ENCODE data around the gene ZNF438.
A peak's percentile ranks its signal among the peaks of the same experiment; 100 is the strongest.
"Not testable (repeated sequence)": the region's sequence is repeated elsewhere in the genome, so short reads cannot be mapped to it uniquely, and the experiment has no call there.

Gene ZNF438

GRCh38 chr10:31062856-31063255, 31.2 kb upstream of the ZNF438 start:
- FAIRE-seq (no peak), DNase-seq (ENCODE audit: insufficient read length, low spot score) (no peak)
- no peak for TF ChIP-seq POLR2A (IDR thresholded peaks at IDR 0.05; ENCODE audit: low read depth, low read length)

DNA sequence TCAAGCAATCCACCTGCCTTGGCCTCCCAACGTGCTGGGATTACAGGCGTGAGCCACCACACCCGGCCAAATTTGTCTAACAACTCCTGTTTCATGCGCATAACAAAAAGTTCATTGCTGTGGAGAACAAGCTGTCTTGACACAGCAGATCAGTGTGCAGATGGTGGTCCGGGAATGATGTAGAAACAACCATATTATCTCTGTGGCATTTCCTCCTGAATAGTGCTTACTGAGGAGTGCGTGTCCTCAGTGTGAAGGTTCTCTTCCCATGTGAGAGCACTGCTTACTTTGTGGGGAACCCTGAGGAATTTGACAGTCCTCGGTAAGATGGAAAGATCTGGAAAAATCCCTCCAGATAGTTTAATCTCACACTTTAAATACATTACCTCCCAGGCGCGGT, 30.3 kb upstream of the ZNF438 start:
- TF ChIP-seq POLR2A (IDR thresholded peaks at IDR 0.05; ENCODE audit: low read depth, low read length) = no peak
- DNase-seq (ENCODE audit: insufficient read length, low spot score) = no peak
- no peak for FAIRE-seq

- DNase-seq (ENCODE audit: insufficient read length, low spot score) (no peak), FAIRE-seq (no peak)
- no peak for TF ChIP-seq POLR2A (IDR thresholded peaks at IDR 0.05; ENCODE audit: low read depth, low read length)
Measured at GRCh38 chr10:31058795-31059703, 27.4 kb upstream of the ZNF438 start.

- not testable (repeated sequence) for DNase-seq (ENCODE audit: insufficient read length, low spot score); FAIRE-seq
Measured at GRCh38 chr10:31056678-31057077, 25.0 kb upstream of the ZNF438 start.

GRCh38 chr10:31055573-31056251, 24.0 kb upstream of the ZNF438 start:
- TF ChIP-seq POLR2A (IDR thresholded peaks at IDR 0.05; ENCODE audit: low read depth, low read length) = no peak
- FAIRE-seq (no peak), DNase-seq (ENCODE audit: insufficient read length, low spot score) (no peak)

- FAIRE-seq = peak; percentile 61
- no peak for TF ChIP-seq POLR2A (IDR thresholded peaks at IDR 0.05; ENCODE audit: low read depth, low read length)
- no peak for DNase-seq (ENCODE audit: insufficient read length, low spot score)
Measured at GRCh38 chr10:31051703-31052102, 20.0 kb upstream of the ZNF438 start.

DNA sequence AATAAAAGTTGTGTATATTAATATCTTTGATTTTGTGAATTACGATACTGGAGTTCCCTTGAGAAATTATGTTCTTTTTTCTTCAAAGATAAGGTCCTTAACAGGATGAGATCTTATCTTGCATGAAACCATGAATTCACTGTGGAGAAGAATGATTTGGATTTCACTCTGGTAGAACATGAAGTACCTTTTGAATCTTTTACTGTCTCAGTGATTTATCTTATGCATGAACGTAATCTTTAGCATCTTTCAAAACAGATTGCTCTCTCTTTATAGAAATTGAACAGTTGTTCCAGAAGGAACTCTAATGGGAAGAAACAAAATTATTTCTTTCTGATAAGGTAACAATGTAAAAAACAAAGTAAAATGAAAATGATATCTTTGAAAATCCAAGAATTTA, 11.0 kb upstream of the ZNF438 start:
- DNase-seq (ENCODE audit: insufficient read length, low spot score) (no peak), FAIRE-seq (no peak)
- TF ChIP-seq POLR2A (IDR thresholded peaks at IDR 0.05; ENCODE audit: low read depth, low read length) = no peak

DNA sequence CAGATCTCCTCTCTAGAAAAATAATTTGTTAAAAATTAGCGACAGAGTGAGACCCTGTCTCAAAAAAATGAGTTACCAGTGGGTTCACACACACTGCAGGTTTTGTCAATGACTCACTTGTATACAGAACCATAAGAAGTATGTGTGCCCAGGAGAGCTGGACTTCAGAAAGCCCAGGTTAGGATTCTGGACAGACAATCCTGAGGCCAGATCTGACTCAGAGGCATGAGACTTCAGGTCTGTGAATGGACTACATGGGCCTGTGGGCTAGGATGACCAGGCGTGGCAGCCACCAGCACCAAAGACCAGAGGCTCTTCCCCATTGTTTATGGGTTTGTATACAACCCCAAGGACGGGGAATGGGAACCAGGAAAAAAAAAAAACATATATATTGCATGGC, 9.3 kb upstream of the ZNF438 start:
- no peak for DNase-seq (ENCODE audit: insufficient read length, low spot score)
- TF ChIP-seq POLR2A (IDR thresholded peaks at IDR 0.05; ENCODE audit: low read depth, low read length) = no peak
- no peak for FAIRE-seq

- not testable (repeated sequence) for FAIRE-seq; DNase-seq (ENCODE audit: insufficient read length, low spot score)
Measured at GRCh38 chr10:31039006-31039405, 7.3 kb upstream of the ZNF438 start.

GRCh38 chr10:31037749-31038148, 6.1 kb upstream of the ZNF438 start:
- TF ChIP-seq POLR2A (IDR thresholded peaks at IDR 0.05; ENCODE audit: low read depth, low read length) = no peak
- DNase-seq (ENCODE audit: insufficient read length, low spot score) = no peak
- FAIRE-seq = no peak

- DNase-seq (ENCODE audit: insufficient read length, low spot score) = no peak
Measured at GRCh38 chr10:31036209-31036608, 4.5 kb upstream of the ZNF438 start.

GRCh38 chr10:31035266-31035798, 3.7 kb upstream of the ZNF438 start:
- no peak for DNase-seq (ENCODE audit: insufficient read length, low spot score)
- FAIRE-seq = no peak
- no peak for TF ChIP-seq POLR2A (IDR thresholded peaks at IDR 0.05; ENCODE audit: low read depth, low read length)

More at GRCh38 chr10:31036209-31036608, 4.5 kb upstream of the ZNF438 start:
- TF ChIP-seq POLR2A (IDR thresholded peaks at IDR 0.05; ENCODE audit: low read depth, low read length) = no peak
- FAIRE-seq = peak; percentile 80

DNA sequence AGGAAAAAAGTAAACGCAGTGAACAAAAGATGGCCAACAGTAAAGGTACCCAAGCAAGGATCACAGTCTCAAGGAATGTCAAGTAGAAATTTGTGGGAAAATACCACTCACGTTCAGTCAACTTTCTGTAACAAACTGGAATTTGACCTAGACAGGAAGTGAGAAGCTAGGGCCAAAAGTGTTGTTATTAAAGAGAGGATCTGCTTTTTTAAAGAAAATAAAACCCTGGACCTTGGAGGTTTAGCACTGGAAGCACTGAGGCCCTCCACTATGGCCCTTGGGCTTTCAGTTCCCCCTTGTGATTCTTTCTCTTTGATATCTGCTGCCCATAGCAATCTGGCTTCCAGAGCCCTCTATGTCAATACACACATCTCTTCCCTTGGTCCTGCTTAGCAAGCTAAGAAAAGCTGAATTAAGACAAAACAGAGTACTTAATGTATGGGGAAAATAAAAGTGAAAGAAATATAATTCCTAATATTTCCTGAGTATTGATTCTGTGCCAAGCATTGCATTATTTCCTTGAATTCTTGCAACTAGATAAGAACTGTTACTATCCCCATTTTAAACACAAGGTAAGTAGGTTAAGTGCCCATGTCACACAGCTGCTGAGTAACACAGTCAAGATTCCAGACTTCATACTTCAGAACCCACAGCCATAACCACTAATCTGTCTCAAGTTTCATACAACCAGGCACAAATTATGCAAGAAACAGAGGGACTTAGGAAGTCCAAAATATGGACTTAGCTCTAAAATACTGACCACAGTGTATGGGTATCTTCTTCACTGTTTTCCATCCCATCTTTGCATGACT, 2.6 kb upstream of the ZNF438 start:
- peak; percentile 82 for FAIRE-seq
- DNase-seq (ENCODE audit: insufficient read length, low spot score) = no peak
- no peak for TF ChIP-seq POLR2A (IDR thresholded peaks at IDR 0.05; ENCODE audit: low read depth, low read length)

DNA sequence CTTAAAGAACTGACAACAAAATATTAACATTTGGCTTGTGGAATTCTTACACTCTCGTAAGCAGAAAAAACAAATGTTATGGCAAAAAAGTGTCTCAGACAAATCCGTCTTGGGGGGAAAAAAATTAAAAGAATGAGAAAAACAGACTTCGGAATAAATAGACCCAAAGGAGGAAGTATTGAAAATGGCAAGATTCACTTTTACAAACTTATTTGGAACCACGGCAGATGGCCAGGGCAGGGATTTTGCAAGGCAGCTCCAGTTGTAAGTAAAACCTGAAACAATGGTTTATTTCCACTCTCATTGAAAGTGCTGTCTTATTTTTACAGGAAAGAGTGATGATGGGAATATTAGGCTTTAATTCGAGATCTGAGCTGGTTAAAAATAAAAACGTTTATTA, 1.5 kb upstream of the ZNF438 start:
- no peak for TF ChIP-seq POLR2A (IDR thresholded peaks at IDR 0.05; ENCODE audit: low read depth, low read length)
- no peak for DNase-seq (ENCODE audit: insufficient read length, low spot score)
- FAIRE-seq = no peak
